A549 (cell line): Measurements from ENCODE around the gene MRGPRD. TPM values are rescaled to one million over a fixed set of nuclear protein-coding genes. Genes with fewer than 3 reads are reported as not detected.

Source experiments
- ATAC-seq, 2 experiments: fragments of 200-7000 bp in 1 of 2; fragments of >200 bp in 1 of 2; cut with Nextera tagmentation in 1 of 2; cut with Tn5 transposase in 1 of 2; 3 replicates each; pipeline versions ENCODE4 v1.8.0 to v1.9.1; 2018 to 2020; ENCODE audit warnings: mild to moderate bottlenecking in 1 of 2, moderate library complexity in 1 of 2
- CTCF ChIA-PET: fragments of 300-600 bp; sonication (Branson Sonifier 250); formaldehyde crosslinking; extraction: SDS; loops from one replicate; lab custom pipeline; 2021; ENCODE audit warnings: antibody characterized with exemption, inconsistent platforms; lab: Yijun Ruan, JAX
- POLR2A ChIA-PET: fragments of 350-600 bp; formaldehyde crosslinking; extraction: SDS; loops from one replicate; lab custom pipeline; 2021; ENCODE audit warnings: antibody characterized with exemption, inconsistent platforms; lab: Yijun Ruan, JAX
- DNase-seq, 2 experiments: peaks; one replicate each; pipeline versions ENCODE4 v3.0.0 to v3.0.0-alpha.2; 2011 to 2016; ENCODE audit warnings: low read depth in 1 of 2, low spot score in 1 of 2
- FAIRE-seq: peaks from 2 replicates; lab custom pipeline; 2011; peaks lifted over from hg19 to GRCh38; lab: Jason Lieb, UNC
- H3K27ac ChIP-seq, 2 experiments: fragments of >200 bp; sonication (Bioruptor Twin); formaldehyde crosslinking; 3 replicates each; pipeline ENCODE4 v1.5.1; 2016 to 2017
- H3K4me1 ChIP-seq: fragments of >200 bp; sonication (Bioruptor Twin); formaldehyde crosslinking; 3 replicates; pipeline ENCODE4 v1.6.1; 2016
- H3K4me2 ChIP-seq: fragments of >200 bp; sonication (Bioruptor Twin); formaldehyde crosslinking; 3 replicates; pipeline ENCODE4 v1.6.1; 2016
- H3K4me3 ChIP-seq: fragments of >200 bp; sonication (Bioruptor Twin); formaldehyde crosslinking; 3 replicates; pipeline ENCODE4 v1.5.1; 2016
- H3K9me3 ChIP-seq: fragments of >200 bp; sonication (Bioruptor Twin); formaldehyde crosslinking; 3 replicates; pipeline ENCODE4 v1.6.1; 2016
- CBX2 ChIP-seq: fragments of 200-600 bp; sonication (generic); IDR thresholded peaks from 2 replicates; pipeline ENCODE4 v1.6.1; 2016; ENCODE audit warnings: low read depth, mild to moderate bottlenecking, borderline replicate concordance
- CBX8 ChIP-seq: fragments of 200-600 bp; sonication (generic); IDR thresholded peaks from 2 replicates; pipeline ENCODE4 v1.6.1; 2016
- CHD2 ChIP-seq: fragments of 150-350 bp; IDR thresholded peaks from 2 replicates; pipeline ENCODE4 v1.6.1; 2014; ENCODE audit warnings: low read length; ENCODE audit not compliant: partially characterized antibody
- CTCF ChIP-seq: fragments of >200 bp; sonication (Bioruptor Twin); formaldehyde crosslinking; IDR thresholded peaks from 3 replicates; pipeline ENCODE4 v1.5.1; 2016
- E2F6 ChIP-seq: IDR thresholded peaks from 2 replicates; pipeline ENCODE4 v1.6.1; 2012; ENCODE audit warnings: low read depth, borderline replicate concordance
- EHF ChIP-seq: fragments of 250-450 bp; sonication (Bioruptor Pico); IDR thresholded peaks from 2 replicates; pipeline ENCODE4 v1.5.0; 2020; ENCODE audit warnings: mild to moderate bottlenecking
- EHMT2 ChIP-seq: fragments of 200-600 bp; sonication (generic); IDR thresholded peaks from 2 replicates; pipeline ENCODE4 v1.6.1; 2016; ENCODE audit warnings: antibody characterized with exemption, low read depth, mild to moderate bottlenecking, moderate library complexity
- FOSB ChIP-seq: fragments of 250-450 bp; sonication (Bioruptor Pico); IDR thresholded peaks from 2 replicates; pipeline ENCODE4 v1.5.0; 2020; ENCODE audit warnings: mild to moderate bottlenecking, moderate library complexity
- FOXS1 ChIP-seq: fragments of 250-450 bp; sonication (Bioruptor Pico); IDR thresholded peaks from 2 replicates; pipeline ENCODE4 v1.5.0; 2020; ENCODE audit warnings: mild to moderate bottlenecking, moderate library complexity
- HOXA7 ChIP-seq: fragments of 250-450 bp; sonication (Bioruptor Pico); IDR thresholded peaks from 2 replicates; pipeline ENCODE4 v1.5.0; 2020; ENCODE audit warnings: mild to moderate bottlenecking, moderate library complexity
- HOXB13 ChIP-seq: fragments of 250-450 bp; sonication (Bioruptor Pico); IDR thresholded peaks from 2 replicates; pipeline ENCODE4 v1.5.0; 2020; ENCODE audit warnings: low read depth, mild to moderate bottlenecking, moderate library complexity
- HOXB5 ChIP-seq: fragments of 250-450 bp; sonication (Bioruptor Pico); IDR thresholded peaks from 2 replicates; pipeline ENCODE4 v1.5.0; 2020; ENCODE audit warnings: mild to moderate bottlenecking, moderate library complexity
- JUNB ChIP-seq: fragments of >200 bp; sonication (Bioruptor Twin); formaldehyde crosslinking; IDR thresholded peaks from 2 replicates; pipeline ENCODE4 v1.6.1; 2016
- KDM1A ChIP-seq: fragments of 200-600 bp; sonication (generic); IDR thresholded peaks from 2 replicates; pipeline ENCODE4 v1.6.1; 2016; ENCODE audit warnings: low read depth, mild to moderate bottlenecking
- KDM5A ChIP-seq: fragments of 200-600 bp; sonication (generic); IDR thresholded peaks from 2 replicates; pipeline ENCODE4 v1.6.1; 2016; ENCODE audit warnings: antibody characterized with exemption, mild to moderate bottlenecking
- MAFK ChIP-seq: fragments of 450-650 bp; IDR thresholded peaks from 2 replicates; pipeline ENCODE4 v1.6.1; 2014; ENCODE audit not compliant: partially characterized antibody
- MAZ ChIP-seq: fragments of 150-350 bp; IDR thresholded peaks from 2 replicates; pipeline ENCODE4 v1.6.1; 2014; ENCODE audit warnings: antibody characterized with exemption, low read depth, low read length, borderline replicate concordance
- MYC ChIP-seq: IDR thresholded peaks from 2 replicates; pipeline ENCODE4 v1.6.1; 2012; ENCODE audit warnings: mild to moderate bottlenecking, inconsistent platforms, low read length, improper control_type of control experiment, borderline replicate concordance
- PBX3 ChIP-seq: IDR thresholded peaks from 2 replicates; pipeline ENCODE4 v1.6.1; 2012
- PHF8 ChIP-seq: fragments of 200-600 bp; sonication (generic); IDR thresholded peaks from 2 replicates; pipeline ENCODE4 v1.6.1; 2016; ENCODE audit warnings: low read depth, mild to moderate bottlenecking, antibody characterized with exemption, moderate library complexity, borderline replicate concordance
- POLR2A ChIP-seq: IDR thresholded peaks from 2 replicates; pipeline ENCODE4 v1.6.1; 2012; ENCODE audit warnings: mild to moderate bottlenecking, low read length
- POLR2AphosphoS2 ChIP-seq: conservative IDR thresholded peaks from 2 replicates; pipeline ENCODE4 v1.6.1; 2012; ENCODE audit warnings: low read length, improper control_type of control experiment, inconsistent platforms
- RCOR1 ChIP-seq: fragments of 150-350 bp; IDR thresholded peaks from 2 replicates; pipeline ENCODE4 v1.6.1; 2014; ENCODE audit warnings: antibody characterized with exemption, low read length, low read depth
- SMC3 ChIP-seq: fragments of >200 bp; sonication (Bioruptor Twin); formaldehyde crosslinking; IDR thresholded peaks from 3 replicates; pipeline ENCODE4 v1.6.1; 2018; ENCODE audit warnings: inconsistent platforms
- TFCP2L1 ChIP-seq: fragments of 250-450 bp; sonication (Bioruptor Pico); IDR thresholded peaks from 2 replicates; pipeline ENCODE4 v1.5.0; 2021; ENCODE audit warnings: mild to moderate bottlenecking
- ZFP36 ChIP-seq: fragments of 450-650 bp; IDR thresholded peaks from 2 replicates; pipeline ENCODE4 v1.6.1; 2014; ENCODE audit warnings: borderline replicate concordance; ENCODE audit not compliant: partially characterized antibody
- WGBS: methylation state at CpG from one replicate; pipeline ENCODE4 v1.1.6; 2017; ENCODE audit errors: missing lambda C conversion rate; 5-methylcytosine and 5-hydroxymethylcytosine counted together
- polyA plus RNA-seq, 4 experiments: library from polyadenylated mRNA; depleted of rRNA in 3 of 4; stranded (reverse); fragments of >200 nt; fragmentation: RNase III in 1 of 4; extraction: RNeasy Plus Mini Kit Qiagen cat#74134 plus additional on column Dnase treatment in 1 of 4; gene quantifications; 2 replicates in 3 of 4; 3 replicates in 1 of 4; pipeline ENCODE4 v1.2.3, GENCODE V29; 2011 to 2017
- TF ChIP-seq, protein P1 (sequence below): fragments of >200 bp; sonication (Bioruptor Twin); formaldehyde crosslinking; IDR thresholded peaks from 2 replicates; pipeline ENCODE4 v1.6.1; 2016

Gene MRGPRD
- polyA plus RNA-seq, 2 of the 4 experiments (the other 2 are of a cell fraction) = not detected

DNA sequence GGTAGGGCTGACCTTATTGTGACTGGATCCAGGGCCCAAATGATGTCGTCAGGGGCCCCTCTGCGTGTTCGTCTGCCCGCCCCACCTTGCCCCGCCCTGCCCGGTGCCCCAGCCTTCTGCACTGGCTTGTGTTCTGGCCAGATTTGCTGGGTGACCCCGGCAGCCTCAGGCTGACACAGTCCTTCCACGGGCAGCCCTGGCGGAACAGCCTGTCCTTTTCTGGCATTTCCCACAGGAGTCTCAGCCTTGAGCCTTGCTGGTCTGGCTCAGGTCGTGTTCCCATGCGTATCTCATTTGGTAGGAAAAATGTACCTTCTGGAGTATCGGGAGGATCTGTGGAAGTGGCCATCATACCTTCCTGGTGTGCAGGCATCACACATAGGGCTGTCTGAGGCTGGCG, 46.1 kb downstream of the MRGPRD start:
- POLR2A ChIA-PET = no interaction called here
- Histone ChIP-seq H3K9me3 (no peaks in the 10 kb centered on the region), H3K4me3 (no peak overlapping the region), H3K4me1 (no peaks in the 10 kb centered on the region), H3K4me2 (no peak overlapping the region), H3K27ac (no peak overlapping the region)
- DNase-seq (no peak), FAIRE-seq (no peak), ATAC-seq (no peak)
- CTCF ChIA-PET = interaction anchor here (0.6 to 1.2 kb wide), 2 partner anchors 110 to 143 kb away, joined by 3 to 4 read pairs; no protein-coding TSS in a partner anchor
- WGBS = 92% methylated on average over 11 of the region's 13 CpGs
- TF ChIP-seq E2F6 = no peak
- TF ChIP-seq ZFP36 = no peak
- no peak for TF ChIP-seq JUNB
- no peak for TF ChIP-seq PBX3
- TF ChIP-seq EHF (CRISPR knock-in tag) = no peak
- TF ChIP-seq MYC = no peak
- TF ChIP-seq FOSB (CRISPR knock-in tag) = no peak
- no peak for TF ChIP-seq HOXB5 (CRISPR knock-in tag)
- TF ChIP-seq MAFK = no peak
- no peak for TF ChIP-seq KDM1A
- TF ChIP-seq, protein P1, sequence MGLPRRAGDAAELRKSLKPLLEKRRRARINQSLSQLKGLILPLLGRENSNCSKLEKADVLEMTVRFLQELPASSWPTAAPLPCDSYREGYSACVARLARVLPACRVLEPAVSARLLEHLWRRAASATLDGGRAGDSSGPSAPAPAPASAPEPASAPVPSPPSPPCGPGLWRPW = no peak
- no peak for TF ChIP-seq POLR2AphosphoS2

- CTCF ChIA-PET = interaction anchor here (0.6 to 1.3 kb wide), 5 partner anchors 9 to 142 kb away, joined by 3 to 4 read pairs (median 3); no protein-coding TSS in a partner anchor
- 88% methylated on average over 12 of the region's 12 CpGs for WGBS
Observed at GRCh38 chr11:68934321-68934645, 46.5 kb downstream of the MRGPRD start.

DNA sequence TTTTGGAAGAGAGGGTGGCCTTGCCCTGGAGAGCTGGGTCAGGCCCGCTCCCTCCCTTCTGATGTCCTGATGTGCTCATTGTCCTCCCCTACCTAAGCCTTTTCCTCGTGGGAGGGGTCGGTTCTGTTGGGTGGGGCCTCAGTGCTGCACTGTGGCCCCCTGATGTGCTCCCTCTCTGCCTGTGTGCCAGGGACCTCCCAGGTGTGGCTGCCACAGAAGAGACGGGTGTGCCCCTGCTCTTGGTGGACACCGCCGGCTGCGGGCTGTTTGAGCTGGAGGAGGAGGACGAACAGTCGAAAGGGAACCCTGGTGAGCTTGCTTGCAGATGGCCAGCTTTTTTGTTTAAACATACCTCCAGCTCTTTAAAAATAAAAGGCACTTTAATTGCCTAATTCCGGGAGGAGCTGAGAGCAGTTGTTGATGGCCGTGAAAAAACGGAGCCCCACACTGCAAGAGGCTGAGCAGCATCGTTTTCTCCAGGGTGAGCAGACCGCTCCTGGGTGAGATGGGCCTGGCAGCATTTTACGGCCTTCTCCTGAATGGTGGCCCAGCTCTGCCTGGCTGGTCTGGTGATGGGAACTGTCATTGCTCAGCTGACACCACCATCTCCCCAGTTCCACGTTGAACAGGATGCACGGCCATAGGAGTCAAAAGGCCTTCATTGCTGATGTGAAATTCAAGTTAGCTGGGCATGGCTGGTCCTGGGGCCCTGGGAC, 47.0 kb downstream of the MRGPRD start:
- WGBS = 92% methylated on average over 15 of the region's 17 CpGs
- Histone ChIP-seq H3K4me1 (no peaks in the 10 kb centered on the region), H3K4me2 (no peak overlapping the region), H3K9me3 (no peaks in the 10 kb centered on the region), H3K27ac (no peak overlapping the region), H3K4me3 (no peak overlapping the region)
- POLR2A ChIA-PET = no interaction called here
- FAIRE-seq (no peak), DNase-seq (no peak), ATAC-seq (no peak)
- CTCF ChIA-PET = interaction anchor here (0.6 to 1.3 kb wide), 5 partner anchors 9 to 142 kb away, joined by 3 to 4 read pairs (median 3); no protein-coding TSS in a partner anchor
- no peak for TF ChIP-seq CHD2
- TF ChIP-seq SMC3 = no peak
- no peak for TF ChIP-seq PBX3
- no peak for TF ChIP-seq HOXB13
- no peak for TF ChIP-seq E2F6
- no peak for TF ChIP-seq HOXA7 (CRISPR knock-in tag)
- no peak for TF ChIP-seq POLR2A
- TF ChIP-seq CBX8 = no peak
- TF ChIP-seq FOSB (CRISPR knock-in tag) = no peak
- no peak for TF ChIP-seq PHF8
- TF ChIP-seq RCOR1 = no peak
- no peak for TF ChIP-seq FOXS1
- TF ChIP-seq TFCP2L1 (CRISPR knock-in tag) = no peak
- TF ChIP-seq POLR2AphosphoS2 = no peak
- TF ChIP-seq KDM5A = no peak

More at GRCh38 chr11:68934321-68934645, 46.5 kb downstream of the MRGPRD start:
- Histone ChIP-seq H3K27ac (no peak overlapping the region), H3K4me2 (no peak overlapping the region), H3K4me3 (no peak overlapping the region), H3K4me1 (no peaks in the 10 kb centered on the region), H3K9me3 (no peaks in the 10 kb centered on the region)
- ATAC-seq (no peak), FAIRE-seq (no peak), DNase-seq (no peak)
- TF ChIP-seq CBX2 = no peak
- no peak for TF ChIP-seq MYC
- no peak for TF ChIP-seq MAZ
- no peak for TF ChIP-seq CTCF
- no peak for TF ChIP-seq EHMT2
- POLR2A ChIA-PET = no interaction called here
